SW480 (cell line): ENCODE measurements around the gene CDC6.
"Not testable (repeated sequence)": the region's sequence is repeated elsewhere in the genome, so short reads cannot be mapped to it uniquely, and the experiment has no call there.

ENCODE experiments used
- DNase-seq: peaks from one replicate; pipeline ENCODE4 v3.0.0-alpha.2; 2016; ENCODE audit warnings: low spot score

Gene CDC6

GRCh38 chr17:40287159-40287493 lies 553 bp upstream of the CDC6 start:
- no peak for DNase-seq

- peak; percentile 85 for DNase-seq
Observed at GRCh38 chr17:40290629-40291280, 3.1 kb downstream of the CDC6 start.

- DNase-seq: no peak
Observed at GRCh38 chr17:40291281-40291664, 3.6 kb downstream of the CDC6 start.

DNA sequence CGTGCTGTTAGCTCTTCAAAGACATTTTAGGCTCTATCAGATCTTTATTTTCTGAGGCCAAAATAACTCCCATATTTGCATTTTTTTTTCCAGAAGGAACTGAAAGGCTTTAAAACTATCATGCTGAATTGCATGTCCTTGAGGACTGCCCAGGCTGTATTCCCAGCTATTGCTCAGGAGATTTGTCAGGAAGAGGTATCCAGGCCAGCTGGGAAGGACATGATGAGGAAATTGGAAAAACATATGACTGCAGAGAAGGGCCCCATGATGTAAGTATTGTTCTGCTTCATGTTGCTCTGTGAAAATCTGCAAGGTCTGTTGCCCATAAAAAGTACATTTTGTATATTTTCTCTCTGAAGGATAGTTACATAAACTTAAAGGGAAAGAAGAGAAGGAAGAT lies 5.7 kb downstream of the CDC6 start:
- no peak for DNase-seq

GRCh38 chr17:40295488-40296436 lies 8.1 kb downstream of the CDC6 start:
- no peak for DNase-seq

DNA sequence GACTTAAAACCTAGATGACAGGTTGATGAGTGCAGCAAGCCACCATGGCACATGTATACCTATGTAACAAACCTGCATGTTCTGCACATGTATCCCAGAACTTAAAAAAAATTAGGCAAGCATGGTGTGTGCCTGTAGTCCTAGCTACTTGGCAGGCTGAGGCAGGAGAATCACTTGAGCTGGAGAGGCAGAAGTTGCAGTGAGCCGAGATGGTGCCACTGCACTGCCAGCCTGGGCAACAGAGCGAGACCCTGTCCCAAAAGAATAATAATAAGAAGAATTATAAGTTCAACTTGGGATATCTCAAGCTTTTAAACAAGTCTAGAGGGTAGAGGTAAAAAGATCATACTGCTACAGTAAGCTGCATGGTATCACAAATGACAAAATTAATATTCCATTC lies 9.8 kb downstream of the CDC6 start:
- no peak for DNase-seq

DNA sequence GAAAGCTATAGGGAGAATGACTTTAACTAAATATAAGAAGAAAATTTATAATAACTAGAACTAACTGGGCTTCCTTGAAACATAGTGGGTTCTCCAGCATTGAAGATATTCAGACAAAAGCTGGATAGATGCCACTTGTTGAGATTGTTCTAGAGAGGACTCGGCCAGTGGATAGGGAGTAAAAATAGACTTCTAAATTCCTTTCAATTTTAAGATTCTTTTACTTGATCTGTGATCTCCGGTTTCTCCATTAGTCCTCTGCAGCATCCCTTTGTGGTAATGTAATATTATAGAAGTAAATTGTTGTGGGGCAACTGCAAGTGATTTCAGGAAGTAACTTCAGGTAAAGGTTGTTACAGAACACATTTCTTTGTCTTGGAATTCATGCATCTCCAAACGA lies 11.0 kb downstream of the CDC6 start:
- no peak for DNase-seq

DNA sequence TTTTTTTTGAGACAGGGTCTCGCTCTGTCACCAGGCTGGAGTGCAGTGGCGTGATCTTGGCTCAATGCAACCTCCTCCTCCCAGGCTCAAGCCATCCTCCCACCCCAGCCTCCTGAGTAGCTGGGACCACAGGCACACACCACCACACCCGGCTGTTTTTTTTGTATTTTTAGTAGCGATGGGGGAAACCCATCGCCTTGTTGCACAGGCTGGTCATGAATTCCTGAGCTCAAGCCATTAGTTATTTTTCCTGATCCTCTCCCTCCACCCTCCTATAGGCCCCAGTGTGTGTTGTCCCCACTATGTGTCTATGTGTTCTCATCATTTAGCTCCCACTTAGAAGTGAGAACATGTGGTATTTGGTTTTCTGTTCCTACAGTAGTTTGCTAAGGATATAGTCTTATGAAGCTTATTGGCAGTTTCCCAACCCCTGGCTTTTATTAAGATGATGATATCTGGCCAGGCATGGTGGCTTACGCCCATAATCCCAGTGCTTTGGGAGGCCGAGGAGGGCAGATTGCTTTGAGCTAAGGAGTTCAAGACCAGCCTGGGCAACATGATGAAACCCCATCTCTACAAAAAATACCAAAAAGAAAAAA lies 11.6 kb downstream of the CDC6 start:
- not testable (repeated sequence) for DNase-seq

GRCh38 chr17:40301315-40301714 lies 13.6 kb downstream of the CDC6 start:
- no peak for DNase-seq

- DNase-seq: peak; percentile 58
Observed at GRCh38 chr17:40303009-40303657, 15.5 kb downstream of the CDC6 start.

GRCh38 chr17:40303708-40304551 lies 16.3 kb downstream of the CDC6 start:
- no peak for DNase-seq

- not testable (repeated sequence) for DNase-seq
Observed at GRCh38 chr17:40304552-40304863, 16.8 kb downstream of the CDC6 start.

DNA sequence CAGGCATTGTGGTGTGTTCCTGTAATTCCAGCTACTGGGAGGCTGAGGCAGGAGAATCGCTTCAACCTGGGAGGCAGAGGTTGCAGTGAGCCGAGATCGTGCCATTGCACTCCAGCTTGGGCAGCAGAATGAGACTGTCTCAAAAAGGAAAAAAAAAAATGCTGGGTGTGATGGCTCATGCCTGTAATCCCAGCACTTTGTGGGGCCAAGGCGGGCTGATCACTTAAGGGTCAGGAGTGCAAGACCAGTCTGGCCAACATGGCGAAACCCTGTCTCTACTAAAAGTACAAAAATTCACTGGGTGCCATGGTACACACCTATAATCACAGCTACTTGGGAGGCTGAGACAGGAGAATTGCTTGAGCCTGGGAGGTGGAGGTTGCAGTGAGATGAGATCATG lies 17.2 kb downstream of the CDC6 start:
- not testable (repeated sequence) for DNase-seq

DNA sequence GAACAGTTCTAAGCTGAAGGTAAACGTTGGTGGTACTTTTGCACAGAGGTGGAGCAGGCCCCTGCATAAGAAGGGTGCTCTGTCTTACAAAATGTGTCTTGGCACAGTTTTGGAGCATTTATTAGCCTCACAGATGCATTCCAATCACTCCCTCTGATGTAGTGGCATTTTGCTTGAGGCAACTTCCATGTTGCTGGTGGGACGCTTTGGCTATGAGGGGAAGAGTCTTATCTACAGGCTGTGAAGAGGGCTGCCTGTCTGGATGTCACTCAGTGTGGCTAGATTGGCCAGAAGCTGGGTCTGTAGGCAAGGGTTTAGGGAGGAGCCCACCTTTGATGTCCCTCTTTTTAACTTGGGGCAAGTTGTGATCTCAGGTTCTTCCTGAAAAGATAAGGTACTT lies 18.7 kb downstream of the CDC6 start:
- DNase-seq: no peak

DNA sequence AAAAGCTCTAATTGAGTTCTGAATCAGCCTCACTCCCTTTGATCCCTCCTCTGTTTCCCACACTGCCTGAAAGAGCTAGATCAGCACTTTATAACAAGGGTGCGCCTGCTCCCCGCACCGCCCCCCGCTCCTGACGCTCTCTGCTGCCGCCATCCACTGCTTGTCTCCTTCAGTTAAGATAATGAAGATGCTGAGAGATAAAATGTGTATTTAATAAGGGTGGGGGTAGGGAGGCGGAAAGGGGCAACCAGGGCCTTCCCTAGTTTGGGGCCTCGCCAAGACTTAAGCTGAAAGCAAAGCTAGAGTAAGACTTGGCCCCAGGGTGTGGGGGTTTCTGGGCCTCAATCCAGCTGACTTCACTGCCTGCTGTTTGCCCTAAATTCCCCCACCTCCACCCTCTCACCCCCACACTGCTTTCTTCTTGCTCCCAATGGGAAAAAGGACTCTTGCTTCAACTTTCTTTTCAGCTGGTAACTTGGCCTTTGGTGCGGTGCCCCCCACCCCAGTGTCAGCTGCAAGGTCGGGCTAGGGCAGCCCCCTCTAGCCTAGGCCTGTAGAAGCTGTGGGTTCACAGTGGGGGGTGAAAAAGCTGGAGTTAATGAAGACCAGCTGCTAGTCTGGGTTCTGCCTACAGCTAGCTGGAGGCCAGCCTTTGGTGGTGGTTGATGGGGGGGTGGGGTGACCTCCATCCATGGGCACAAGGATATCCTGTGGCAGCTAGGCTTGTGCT lies 19.5 kb downstream of the CDC6 start:
- no peak for DNase-seq

DNA sequence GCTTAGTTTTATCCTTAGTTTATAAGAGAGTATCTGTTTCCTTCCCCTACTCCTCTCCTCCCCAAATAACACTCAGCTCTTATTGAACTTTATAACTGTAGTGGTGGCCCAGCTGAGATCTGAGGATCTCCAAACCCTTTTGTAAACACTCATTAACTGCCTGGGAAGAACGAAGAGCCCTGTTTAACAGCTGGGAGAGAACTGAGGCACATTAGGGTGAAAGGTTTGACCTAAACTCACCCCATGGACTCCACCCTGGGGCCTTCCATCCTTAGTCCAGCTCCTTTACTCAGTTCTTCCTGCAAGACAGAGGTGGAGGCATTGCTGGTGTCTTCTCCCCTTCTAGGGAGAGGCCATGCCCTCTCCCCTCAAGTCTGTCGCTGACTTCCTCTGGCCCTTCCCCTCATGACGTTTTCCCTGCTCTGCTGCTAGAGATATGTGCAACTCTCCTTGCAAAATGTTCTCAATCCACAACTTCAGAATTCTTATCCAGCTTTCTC lies 20.1 kb downstream of the CDC6 start:
- DNase-seq: no peak

DNA sequence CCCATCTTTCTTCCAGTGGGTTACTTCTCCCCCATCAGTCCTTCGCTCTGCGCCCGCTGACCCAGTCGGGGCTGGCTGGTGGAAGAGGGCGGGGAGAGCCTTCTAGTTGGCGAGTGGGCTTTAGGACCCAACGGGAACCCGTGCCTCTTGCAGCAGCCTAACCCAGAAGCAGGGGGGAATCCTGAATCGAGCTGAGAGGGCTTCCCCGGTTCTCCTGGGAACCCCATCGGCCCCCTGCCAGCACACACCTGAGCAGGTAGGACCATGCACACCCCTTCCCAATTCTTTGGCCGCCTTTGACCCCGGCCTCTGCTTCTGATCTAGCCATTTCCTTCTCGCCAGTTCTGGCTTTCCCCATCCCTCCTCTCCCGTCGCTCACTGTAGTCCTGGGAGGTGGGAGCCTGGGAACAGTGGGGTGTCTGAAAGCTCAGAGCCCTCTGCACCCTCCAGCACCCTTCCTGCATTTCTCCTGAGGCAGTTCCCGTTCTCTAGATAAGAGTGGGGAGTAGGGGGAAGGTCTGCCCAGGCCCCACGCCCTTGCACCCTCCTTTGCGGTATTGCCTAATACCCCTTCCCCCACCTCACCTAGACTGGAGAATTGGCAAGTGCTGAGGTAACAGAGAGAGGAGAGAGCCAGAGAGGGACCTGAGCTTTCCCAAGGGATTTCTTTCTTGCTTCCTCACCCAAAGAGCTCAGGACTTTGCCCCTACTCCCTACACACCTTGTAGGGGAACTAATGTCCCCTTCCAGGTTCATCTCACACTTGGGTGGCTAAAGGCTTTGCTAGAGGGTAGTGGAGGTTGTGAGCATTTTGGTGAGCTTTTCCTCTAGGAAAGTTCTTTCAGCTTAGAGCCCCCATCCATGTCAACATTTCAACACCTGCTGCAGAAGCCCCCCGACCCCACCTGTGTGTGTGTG lies 21.6 kb downstream of the CDC6 start, which contains the start of gene RARA:
Gene RARA, plus strand, starts transcription at position 150 of the 918 bp plus-strand sequence. CDS start 22,039 bp downstream, outside the sequence.
- peak; percentile 55 for DNase-seq

DNA sequence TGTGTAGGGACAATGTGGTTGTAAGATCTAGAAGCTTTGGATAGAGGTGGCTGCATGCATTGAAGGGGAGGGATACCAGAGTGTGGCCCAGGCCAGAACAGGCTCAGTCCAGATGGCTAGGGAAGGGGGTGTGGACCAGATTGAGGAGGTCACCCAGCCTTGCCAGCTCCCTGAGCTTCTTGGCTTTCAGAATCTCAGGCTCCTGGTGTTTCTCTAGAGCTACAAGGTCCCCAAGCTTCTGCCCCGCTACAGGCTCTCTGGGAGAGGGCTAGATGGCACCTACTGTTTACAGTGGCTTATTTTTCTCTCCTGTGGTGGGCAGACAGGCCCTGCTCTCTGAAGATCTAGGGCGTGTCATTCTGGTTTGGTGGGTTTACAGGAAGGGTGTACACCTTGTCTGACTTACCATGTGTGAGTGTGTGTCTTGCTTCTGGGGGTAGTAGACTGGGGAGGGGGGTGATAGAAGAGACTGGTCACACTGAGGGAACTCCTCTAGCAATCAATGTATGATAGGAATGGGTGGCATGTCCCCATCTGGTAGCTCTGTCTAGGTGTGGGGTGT lies 22.4 kb downstream of the CDC6 start:
- DNase-seq: no peak

DNA sequence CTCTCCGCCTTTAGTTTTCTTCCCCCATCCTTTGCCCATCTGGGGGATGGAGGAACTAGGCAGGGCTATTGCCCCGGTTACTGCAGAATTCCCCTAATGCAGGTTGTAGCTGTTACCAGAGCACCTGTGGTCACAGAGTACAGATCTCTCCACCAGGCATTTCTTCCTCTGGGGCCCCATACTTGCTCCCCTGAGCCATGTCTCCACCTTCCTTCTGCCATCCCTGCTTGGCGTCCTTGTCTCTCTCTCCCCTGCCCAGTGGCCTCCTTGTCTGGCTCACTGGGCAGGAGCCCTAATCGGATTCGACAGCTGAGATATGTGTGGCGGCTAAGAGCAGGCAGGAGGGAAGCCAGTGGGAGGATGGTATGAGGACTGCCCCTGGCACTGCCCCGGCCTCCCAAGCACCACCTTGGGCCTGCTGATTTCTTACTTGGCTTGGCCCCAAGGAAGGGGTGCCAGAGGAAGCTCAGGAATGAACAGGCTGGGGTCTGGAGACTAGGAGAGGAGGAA lies 23.3 kb downstream of the CDC6 start:
- DNase-seq: no peak
